ENCODE measurements around the gene CLDN14. TPM values are rescaled to one million over a fixed set of nuclear protein-coding genes. Genes with fewer than 3 reads are reported as not detected.

The CLDN14 gene
- total RNA-seq, 2 experiments from 2014 or later = not detected

DNA sequence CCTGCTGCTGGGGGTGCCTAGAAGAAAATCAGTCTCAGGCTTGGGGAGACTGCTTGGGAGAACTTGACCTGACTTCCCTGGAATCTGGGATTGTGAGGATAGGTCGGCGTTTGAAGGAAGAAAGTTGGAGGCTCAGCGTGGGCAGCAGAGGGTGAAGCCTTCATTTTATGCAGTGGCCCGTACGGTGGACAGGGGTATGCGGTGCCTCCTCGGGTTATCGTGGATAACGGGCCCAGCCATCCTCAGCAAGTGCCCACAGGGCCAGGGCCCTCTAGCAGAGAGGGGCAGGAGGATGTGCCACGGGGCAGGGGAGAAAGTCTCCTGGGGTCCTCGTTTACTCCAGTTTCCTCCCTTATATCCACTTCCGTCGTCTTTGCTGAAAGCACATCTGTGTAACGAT is 60.7 kb downstream of the CLDN14 start:
- ChIA-PET POLR2A (no interaction called here), CTCF (interaction anchor here (0.5 to 1.3 kb wide), 3 partner anchors 181 to 599 kb away, joined by 3 read pairs; no protein-coding TSS in a partner anchor)

DNA sequence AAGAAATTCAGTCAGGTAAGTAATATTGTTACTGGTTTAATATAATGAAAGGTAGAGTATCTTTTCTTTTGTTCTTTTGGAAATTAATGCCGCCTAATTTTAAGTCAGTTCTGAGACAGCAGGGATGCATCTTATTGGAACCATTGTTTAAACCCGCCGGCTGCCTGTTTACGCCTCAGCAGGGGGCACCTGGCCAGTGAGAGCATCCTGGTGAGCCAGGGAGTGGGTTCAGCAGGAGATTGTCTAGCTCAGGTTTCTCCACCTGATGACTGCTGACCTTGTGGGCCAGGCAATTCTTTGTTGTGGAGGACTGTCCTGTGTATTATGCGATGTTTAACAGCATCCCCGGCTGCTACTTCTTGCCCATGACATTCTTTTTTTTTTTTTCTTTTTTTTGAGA is 64.5 kb downstream of the CLDN14 start:
- ChIA-PET POLR2A (no interaction called here), CTCF (no interaction called here)

DNA sequence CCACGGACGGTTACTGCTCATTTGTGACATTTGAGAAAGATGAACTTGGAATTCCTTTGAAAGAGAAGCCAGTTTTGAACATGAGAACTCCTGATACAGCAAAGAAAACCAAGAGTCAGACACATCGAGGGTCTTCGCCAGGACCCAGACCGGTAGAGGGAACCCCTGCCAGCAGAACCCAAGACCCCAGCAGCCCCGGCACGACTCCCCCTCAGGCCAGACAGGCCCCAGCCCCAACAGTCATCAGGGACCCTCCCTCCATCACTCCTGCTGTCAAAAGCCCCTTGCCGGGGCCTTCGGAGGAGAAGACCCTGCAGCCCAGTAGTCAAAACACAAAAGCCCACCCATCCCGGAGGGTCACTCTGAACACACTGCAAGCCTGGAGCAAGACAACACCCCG is 67.0 kb downstream of the CLDN14 start:
- CTCF ChIA-PET = no interaction called here
- POLR2A ChIA-PET = no interaction called here

DNA sequence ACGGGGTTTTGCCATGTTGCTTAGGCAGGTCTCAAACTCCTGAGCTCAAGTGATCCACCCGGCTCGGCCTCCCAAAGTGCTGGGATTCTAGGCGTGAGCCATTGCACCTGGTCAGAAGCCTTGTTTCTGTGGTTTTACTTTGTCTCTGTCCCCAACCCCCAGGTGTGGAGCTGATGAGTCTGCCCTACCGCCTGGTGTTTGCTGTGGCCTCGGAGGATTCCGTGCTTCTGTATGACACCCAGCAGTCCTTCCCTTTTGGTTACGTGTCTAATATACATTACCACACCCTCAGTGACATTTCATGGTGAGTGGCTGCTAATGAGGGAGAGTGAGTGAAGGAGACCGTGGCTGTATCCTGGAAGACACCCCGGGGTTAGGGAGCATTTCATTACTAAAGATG is 68.6 kb downstream of the CLDN14 start:
- CTCF ChIA-PET = no interaction called here
- POLR2A ChIA-PET = no interaction called here

Other genes starting within 250 kb of the CLDN14 start
- 10 to 100 TPM; 16.4 to 17.5 TPM for gene MORC3, start 159.9 kb downstream of the CLDN14 start, total RNA-seq
- 10 to 100 TPM; 35.2 to 35.6 TPM for gene CHAF1B, start 94.7 kb downstream of the CLDN14 start, total RNA-seq
- not detected for gene SIM2, start 219.0 kb upstream of the CLDN14 start, total RNA-seq

All from activated CD8-positive, alpha-beta memory T cell treated with anti-CD3 and anti-CD28 coated beads for 36 hours (primary cell).